ENCODE results near the gene TGM2. TPM values are rescaled to one million over a fixed set of nuclear protein-coding genes. Genes with fewer than 3 reads are reported as not detected.

Gene TGM2
- total RNA-seq, 2 experiments from 2014 or later: 0.06 to 0.27 TPM

DNA sequence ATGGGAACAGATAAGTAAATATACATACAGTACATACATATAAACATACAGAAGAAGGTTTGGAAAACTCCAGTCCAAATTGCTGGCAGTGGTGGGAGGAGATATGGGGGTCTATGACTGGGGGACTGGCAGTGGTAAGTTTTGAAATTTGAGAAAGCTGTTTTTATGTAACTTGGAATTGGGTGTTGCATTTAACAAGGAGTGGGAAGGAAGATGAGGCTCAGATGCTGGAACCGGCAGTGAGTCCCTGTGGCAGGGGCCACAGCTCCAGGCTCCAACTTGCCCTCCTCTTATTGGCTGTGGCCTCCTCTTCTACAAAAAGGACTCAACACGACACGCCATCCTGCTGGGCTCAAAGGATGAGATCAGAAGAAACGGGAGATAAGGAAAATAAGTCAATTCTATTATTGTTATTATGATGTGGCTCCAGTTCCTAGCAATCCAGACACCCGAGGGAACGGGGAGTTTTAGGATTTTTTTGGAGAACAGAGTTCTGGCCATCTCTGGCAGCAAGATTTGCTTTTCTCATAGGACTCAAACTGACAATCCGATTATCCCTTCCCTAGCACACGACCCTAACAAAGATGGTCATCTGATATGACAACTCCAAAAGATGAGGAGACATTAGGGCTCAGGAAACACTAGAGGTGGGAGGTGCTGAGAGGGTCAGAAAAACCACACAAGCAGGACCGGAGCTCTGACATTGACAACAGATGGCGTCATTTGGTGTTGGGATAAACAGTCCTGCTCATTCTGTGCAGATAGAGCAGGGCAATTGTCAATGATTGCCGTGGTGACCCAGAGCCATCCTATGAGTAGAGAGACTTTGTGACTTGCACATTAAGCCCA is 6.0 kb upstream of the TGM2 start:
- Mint-ChIP-seq H3K27me3 (peaks cover 14% of the 10 kb centered on the region), H3K4me1 (ENCODE audit: low read depth) (no peaks in the 10 kb centered on the region), H3K36me3 (ENCODE audit: low read depth) (no peaks in the 10 kb centered on the region), H3K27ac (no peak overlapping the region), H3K9me3 (no peaks in the 10 kb centered on the region), H3K4me3 (no peak overlapping the region)
- no peaks in the 10 kb centered on the region for H3K9me3 ChIP-seq (ENCODE audit: control insufficient read depth in 1 of 2, insufficient read depth in 1 of 2, low read length in 2 of 2)
- ChIA-PET CTCF (no interaction called here), POLR2A (interaction anchor here (0.6 kb wide), 1 partner anchor 688 kb away, joined by 3 read pairs; no protein-coding TSS in a partner anchor)
- H3K27ac ChIP-seq (ENCODE audit: low read depth in 1 of 2, low read length in 2 of 2): no peak overlapping the region
- H3K27me3 ChIP-seq (ENCODE audit: control insufficient read depth in 1 of 2, insufficient read depth in 2 of 2, low read length in 2 of 2): peaks cover 0 to 3% of the 10 kb centered on the region in 2 experiments
- no peaks in the 10 kb centered on the region for H3K36me3 ChIP-seq (ENCODE audit: insufficient read depth, low read length)
- H3K4me1 ChIP-seq (ENCODE audit: insufficient read depth, low read length): no peaks in the 10 kb centered on the region
- H3K4me3 ChIP-seq (ENCODE audit: low read length): no peak overlapping the region
- intact Hi-C loops (cut with DNase I, micrococcal nuclease): no loop called here
- DNase-seq (no peak), ATAC-seq (ENCODE audit: poor library complexity) (no peak)
- TF ChIP-seq, protein P1, sequence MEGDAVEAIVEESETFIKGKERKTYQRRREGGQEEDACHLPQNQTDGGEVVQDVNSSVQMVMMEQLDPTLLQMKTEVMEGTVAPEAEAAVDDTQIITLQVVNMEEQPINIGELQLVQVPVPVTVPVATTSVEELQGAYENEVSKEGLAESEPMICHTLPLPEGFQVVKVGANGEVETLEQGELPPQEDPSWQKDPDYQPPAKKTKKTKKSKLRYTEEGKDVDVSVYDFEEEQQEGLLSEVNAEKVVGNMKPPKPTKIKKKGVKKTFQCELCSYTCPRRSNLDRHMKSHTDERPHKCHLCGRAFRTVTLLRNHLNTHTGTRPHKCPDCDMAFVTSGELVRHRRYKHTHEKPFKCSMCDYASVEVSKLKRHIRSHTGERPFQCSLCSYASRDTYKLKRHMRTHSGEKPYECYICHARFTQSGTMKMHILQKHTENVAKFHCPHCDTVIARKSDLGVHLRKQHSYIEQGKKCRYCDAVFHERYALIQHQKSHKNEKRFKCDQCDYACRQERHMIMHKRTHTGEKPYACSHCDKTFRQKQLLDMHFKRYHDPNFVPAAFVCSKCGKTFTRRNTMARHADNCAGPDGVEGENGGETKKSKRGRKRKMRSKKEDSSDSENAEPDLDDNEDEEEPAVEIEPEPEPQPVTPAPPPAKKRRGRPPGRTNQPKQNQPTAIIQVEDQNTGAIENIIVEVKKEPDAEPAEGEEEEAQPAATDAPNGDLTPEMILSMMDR (IDR thresholded peaks at IDR 0.05): no peak

DNA sequence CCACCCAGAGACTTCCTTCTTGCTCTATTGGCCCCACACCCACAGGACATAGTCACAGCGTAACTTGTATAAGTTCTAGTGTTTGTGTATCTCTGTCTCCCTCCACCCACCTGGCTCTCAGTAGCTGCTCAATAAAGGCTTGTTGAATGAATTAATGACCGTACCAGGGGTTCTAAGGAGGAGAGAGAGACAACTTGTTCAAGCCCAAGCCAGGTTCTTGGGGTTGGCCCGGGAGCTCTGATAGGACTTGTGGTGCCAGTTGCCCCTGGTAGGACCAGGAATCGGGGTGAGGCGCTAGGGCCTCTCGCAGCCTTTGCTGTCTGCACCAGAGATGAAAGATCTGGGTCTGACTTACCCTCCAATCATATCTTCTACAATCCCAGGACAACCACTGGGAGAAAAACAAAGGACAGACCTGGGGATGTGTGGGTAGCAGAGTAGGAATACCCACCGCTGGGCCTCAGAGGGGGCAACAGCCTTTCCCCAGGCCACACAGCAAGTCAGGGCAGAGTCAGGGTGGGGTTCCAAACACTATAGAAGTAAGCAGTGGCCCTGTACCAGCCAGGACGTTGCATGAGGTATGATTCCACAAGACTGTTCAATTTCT is 5.3 kb upstream of the TGM2 start:
- no peaks in the 10 kb centered on the region for H3K36me3 Mint-ChIP-seq (ENCODE audit: low read depth)
- H3K4me3 Mint-ChIP-seq: no peak overlapping the region
- intact Hi-C loops (cut with DNase I, micrococcal nuclease): no loop called here
- ChIA-PET POLR2A (interaction anchor here (0.6 kb wide), 1 partner anchor 687 kb away, joined by 3 read pairs; no protein-coding TSS in a partner anchor), CTCF (no interaction called here)
- Histone ChIP-seq H3K36me3 (ENCODE audit: insufficient read depth, low read length) (no peaks in the 10 kb centered on the region), H3K4me1 (ENCODE audit: insufficient read depth, low read length) (peaks cover 1% of the 10 kb centered on the region), H3K4me3 (ENCODE audit: low read length) (no peak overlapping the region), H3K9me3 (ENCODE audit: control insufficient read depth in 1 of 2, insufficient read depth in 1 of 2, low read length in 2 of 2) (no peaks in the 10 kb centered on the region), H3K27ac (ENCODE audit: low read depth in 1 of 2, low read length in 2 of 2) (no peak overlapping the region), H3K27me3 (ENCODE audit: control insufficient read depth in 1 of 2, insufficient read depth in 2 of 2, low read length in 2 of 2) (peaks cover 0 to 6% of the 10 kb centered on the region in 2 experiments)
- DNase-seq (no peak), ATAC-seq (ENCODE audit: poor library complexity) (no peak)
- no peaks in the 10 kb centered on the region for H3K9me3 Mint-ChIP-seq
- TF ChIP-seq, protein P1 (IDR thresholded peaks at IDR 0.05): no peak
- no peaks in the 10 kb centered on the region for H3K4me1 Mint-ChIP-seq (ENCODE audit: low read depth)
- no peak overlapping the region for H3K27ac Mint-ChIP-seq
- H3K27me3 Mint-ChIP-seq: peaks cover 21% of the 10 kb centered on the region

DNA sequence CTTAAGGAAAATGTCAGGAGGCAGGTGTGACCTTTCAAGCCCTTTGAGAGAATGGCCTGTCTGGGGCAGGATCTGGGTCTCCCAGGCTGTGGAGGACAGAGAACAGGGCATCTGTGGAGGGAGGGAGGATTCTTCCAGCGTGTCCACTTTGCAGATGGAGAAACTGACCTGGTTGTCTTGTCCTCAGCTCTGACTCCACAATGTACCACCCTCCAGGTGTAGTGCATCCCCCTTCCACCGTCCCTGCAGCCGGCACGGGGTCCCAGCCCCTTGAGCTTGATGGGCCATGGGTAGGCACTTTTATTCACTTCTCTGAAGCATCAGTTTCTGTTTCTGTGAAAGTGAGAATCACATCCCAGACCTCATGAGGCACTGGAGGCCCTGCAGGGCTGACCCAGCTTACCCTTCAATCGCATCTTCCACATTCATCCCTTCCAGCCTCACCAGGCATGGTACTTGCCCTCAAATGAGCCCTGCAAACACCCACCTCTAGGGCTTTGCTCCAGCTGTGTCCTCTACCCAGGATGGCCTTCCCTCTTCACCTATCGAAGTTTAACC is 4.6 kb upstream of the TGM2 start:
- intact Hi-C loops (cut with DNase I, micrococcal nuclease): loop anchor here (5.0 kb wide), 1 partner anchor 112 kb away; no protein-coding TSS in a partner anchor
- Histone ChIP-seq H3K4me3 (ENCODE audit: low read length) (no peak overlapping the region), H3K27me3 (ENCODE audit: control insufficient read depth in 1 of 2, insufficient read depth in 2 of 2, low read length in 2 of 2) (peaks cover 3 to 12% of the 10 kb centered on the region in 2 experiments), H3K27ac (ENCODE audit: low read depth in 1 of 2, low read length in 2 of 2) (no peak overlapping the region), H3K36me3 (ENCODE audit: insufficient read depth, low read length) (no peaks in the 10 kb centered on the region), H3K9me3 (ENCODE audit: control insufficient read depth in 1 of 2, insufficient read depth in 1 of 2, low read length in 2 of 2) (no peaks in the 10 kb centered on the region), H3K4me1 (ENCODE audit: insufficient read depth, low read length) (peaks cover 6% of the 10 kb centered on the region)
- H3K4me3 Mint-ChIP-seq: no peak overlapping the region
- TF ChIP-seq, protein P1 (IDR thresholded peaks at IDR 0.05): no peak
- DNase-seq (no peak), ATAC-seq (ENCODE audit: poor library complexity) (no peak)
- no peaks in the 10 kb centered on the region for H3K36me3 Mint-ChIP-seq (ENCODE audit: low read depth)
- H3K27ac Mint-ChIP-seq: no peak overlapping the region
- H3K9me3 Mint-ChIP-seq: no peaks in the 10 kb centered on the region
- ChIA-PET CTCF (no interaction called here), POLR2A (no interaction called here)
- H3K27me3 Mint-ChIP-seq: peaks cover 22% of the 10 kb centered on the region
- H3K4me1 Mint-ChIP-seq (ENCODE audit: low read depth): no peaks in the 10 kb centered on the region

Data from CD4-positive, alpha-beta T cell (primary cell).